ENCODE results near the gene CACNA1G.

CACNA1G gene

DNA sequence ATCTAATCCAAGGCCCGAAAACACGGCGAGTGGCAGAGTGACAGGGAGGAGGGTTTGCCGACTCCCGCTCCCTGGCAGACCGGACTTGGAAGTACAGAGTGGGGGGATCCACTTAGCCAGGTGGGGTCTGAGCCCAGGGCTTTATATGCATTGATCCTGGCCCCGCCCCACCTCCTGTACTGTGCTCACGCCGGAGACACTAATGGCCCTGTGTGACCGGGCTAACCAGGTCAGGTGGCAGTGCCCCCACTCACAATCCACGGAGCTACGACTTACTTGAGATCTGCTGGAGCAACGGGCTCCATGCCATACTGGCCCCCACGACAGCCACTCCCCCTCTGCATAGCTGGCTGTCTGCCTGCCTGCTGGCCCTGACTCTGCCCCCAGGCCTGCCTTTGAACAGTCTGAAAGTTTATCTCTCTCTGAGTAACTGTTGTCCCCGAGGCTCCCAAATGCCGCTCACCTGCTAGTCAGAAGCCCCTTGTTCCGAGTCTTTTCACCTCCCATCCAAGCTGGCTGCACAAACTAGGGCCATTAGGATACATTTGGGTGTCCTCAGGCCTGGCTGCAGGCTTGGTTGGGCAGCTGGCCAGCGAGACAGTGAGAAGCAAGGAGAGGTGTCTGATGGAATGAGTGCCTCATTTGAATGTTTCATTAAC, 28.0 kb downstream of the CACNA1G start:
- DNase-seq (ENCODE audit: low spot score): no peak

DNA sequence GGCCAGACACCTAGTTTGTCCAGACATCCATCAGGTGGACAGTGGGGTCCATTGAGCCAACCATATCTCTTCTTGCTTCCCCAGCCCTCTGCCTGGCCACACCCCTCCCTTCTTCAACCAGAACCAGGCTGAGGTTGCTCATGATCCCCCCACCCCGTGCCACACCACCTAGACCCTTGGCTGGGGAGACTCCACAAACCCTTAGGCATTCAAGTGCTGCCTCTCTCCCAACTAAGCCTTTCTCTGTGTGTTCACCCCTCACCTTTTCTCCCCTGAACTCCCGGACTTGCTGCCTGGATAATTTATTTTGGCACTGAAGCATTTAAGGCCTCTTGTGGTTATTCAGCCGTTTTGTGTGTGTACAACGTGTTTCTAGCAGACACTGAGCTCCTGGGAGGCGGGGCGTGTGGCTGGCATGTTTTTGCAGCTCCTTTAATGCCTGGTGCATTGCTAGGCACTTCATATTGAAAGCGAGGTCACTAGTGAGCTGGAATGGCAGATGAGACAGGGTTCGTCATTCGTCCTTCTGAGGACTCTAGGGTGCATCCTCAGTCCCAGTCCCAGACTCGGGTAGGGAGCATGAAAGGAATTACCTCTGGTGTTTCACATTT, 28.7 kb downstream of the CACNA1G start:
- DNase-seq (ENCODE audit: low spot score): no peak

DNA sequence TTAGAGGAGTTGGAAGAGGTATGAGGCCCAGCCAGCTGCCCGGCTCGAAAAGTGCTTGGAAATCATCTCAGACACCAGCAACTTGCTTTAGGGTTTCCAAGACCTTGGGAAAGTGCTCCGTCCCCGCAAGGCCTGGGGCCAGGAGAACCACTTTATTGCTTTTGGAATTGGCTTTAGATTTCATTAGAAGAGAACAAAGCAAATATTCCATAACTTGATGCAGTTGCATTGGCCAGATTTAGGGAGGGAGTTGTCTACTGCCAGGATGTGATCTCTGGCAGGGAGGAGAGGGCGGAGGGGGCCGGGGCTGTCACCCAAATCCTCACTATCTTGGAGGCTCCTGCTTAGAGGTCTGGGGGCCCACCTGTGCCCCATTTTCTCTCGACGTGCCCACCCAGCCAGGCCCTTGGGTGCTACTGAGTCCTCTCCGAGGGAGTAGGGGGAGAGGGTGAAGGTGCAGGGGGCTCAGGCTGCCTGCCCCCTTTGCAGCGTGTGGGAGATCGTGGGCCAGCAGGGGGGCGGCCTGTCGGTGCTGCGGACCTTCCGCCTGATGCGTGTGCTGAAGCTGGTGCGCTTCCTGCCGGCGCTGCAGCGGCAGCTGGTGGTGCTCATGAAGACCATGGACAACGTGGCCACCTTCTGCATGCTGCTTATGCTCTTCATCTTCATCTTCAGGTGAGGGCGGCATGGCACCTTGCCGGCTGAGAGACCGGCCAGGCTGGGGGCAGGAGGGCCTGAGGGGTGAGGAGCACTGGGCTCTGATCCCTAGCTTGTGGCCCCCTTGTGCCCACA, 30.6 kb downstream of the CACNA1G start:
- DNase-seq (ENCODE audit: low spot score): no peak

DNA sequence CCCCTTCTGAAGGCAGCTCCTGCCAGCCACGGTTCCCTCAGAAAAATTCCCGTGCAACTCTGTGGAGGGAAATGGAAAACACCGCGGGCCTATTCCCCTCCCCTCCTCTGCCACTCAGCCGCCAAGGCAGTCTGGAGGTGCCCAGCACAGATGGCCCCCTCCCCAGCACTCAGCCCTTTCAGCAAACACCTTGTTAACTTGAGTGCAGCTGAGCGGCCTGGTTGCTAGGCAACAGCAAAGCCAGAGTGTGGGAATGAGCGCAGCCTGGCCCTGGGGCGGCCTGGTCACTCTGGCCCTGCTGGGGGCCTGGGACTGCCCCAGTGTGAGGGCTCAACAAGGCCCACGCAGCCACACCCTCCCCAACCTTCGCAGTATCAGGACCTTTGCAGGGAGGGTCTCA, 32.8 kb downstream of the CACNA1G start:
- DNase-seq (ENCODE audit: low spot score): peak; percentile 90

DNA sequence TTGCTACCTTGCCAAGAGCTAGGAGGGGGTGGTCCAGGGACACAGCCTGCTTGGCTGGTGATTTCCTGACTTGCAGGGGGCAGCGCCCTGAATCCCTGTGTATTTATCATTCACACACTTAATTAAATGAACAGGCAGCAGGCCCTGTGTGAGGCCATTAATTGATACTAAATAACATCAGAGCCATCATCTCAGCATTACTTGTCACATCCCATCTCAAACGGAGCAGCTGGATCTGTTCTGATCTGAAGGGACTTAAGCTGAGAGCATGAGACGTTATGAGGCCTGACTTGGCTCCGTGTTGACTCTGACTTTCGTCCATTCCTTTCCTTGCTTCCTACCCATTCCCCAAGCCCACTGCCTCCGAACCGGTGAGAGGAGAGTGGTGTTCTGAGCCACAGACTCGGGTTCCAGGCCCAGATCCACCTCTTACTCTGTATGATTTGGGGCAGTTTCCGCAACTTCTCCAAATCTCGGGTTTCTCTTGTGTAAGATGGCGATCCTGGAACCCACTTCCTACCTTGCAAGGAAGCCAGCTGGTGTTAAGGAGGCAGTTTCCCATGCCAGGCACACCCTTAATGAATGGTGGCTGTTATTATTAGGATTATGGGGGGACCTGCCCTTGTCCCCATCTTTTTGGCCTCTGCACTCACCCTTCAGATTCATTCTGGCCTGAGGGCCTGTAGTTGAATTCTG, 33.8 kb downstream of the CACNA1G start:
- DNase-seq (ENCODE audit: low spot score): no peak

DNA sequence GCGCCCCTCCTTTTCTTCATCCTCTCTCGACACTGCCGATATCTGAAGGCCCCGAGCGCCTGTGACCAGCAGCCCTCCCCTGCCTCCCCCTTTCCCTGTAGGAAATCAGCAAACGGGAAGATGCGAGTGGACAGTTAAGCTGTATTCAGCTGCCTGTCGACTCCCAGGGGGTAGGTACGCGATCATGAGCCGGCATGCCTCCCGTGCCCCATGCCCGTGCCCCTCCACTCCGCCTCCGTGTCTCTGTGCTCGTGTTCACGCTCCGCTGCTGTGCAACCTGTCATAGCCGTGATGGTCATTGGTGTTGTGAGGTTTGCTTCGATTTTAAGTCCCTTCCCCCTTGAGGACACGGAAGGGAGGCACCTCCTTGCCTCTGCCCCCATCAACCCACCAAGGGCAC, 34.4 kb downstream of the CACNA1G start:
- DNase-seq (ENCODE audit: low spot score): no peak

DNA sequence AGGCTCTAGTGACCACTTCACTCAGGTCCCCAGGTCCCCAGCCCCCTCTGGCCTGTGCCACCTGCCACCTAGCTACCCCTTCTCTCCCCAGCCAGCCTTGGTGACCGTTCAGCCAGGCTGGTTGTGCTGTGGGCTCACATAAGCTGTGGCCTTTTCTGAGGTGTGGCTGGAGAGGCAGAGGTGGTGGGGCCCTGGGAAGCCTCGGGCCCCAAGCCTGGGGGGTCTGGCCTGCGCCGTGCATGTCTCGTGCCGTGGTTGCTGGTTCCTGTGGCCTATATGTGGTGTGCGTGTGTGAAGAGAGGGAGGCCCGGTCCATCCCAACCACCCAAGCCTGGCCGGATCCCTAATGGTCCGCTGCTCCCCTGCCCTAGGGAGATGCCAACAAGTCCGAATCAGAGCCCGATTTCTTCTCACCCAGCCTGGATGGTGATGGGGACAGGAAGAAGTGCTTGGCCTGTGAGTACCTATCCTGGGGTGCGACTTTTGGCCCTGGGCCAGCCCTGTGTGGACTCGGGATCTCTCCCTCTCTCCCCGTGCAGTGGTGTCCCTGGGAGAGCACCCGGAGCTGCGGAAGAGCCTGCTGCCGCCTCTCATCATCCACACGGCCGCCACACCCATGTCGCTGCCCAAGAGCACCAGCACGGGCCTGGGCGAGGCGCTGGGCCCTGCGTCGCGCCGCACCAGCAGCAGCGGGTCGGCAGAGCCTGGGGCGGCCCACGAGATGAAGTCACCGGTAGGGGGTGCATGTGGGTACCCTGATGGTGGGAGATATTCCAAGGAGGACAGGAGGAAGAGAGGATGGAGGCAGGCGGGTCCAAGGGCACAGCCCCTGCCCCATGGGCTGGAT, 35.9 kb downstream of the CACNA1G start:
- peak; percentile 71 for DNase-seq (ENCODE audit: low spot score)

DNA sequence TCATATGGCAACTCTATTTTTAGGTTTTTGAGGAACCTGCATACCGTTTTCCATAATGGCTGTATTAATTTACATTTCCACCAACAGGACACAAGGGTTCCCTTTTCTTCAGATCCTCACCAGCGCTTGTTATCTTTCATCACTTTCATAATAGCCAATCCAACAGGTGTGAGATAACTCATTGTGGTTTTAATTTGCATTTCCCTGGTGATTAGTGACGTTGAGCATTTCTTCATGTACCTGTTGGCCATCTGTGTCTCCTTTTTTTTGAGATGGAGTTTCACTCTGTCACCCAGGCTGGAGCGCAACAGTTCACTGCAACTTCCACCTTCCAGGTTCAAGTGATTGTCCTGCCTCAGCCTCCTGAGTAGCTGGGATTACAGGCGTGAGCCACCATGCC, 38.0 kb downstream of the CACNA1G start:
- no peak for DNase-seq (ENCODE audit: low spot score)

DNA sequence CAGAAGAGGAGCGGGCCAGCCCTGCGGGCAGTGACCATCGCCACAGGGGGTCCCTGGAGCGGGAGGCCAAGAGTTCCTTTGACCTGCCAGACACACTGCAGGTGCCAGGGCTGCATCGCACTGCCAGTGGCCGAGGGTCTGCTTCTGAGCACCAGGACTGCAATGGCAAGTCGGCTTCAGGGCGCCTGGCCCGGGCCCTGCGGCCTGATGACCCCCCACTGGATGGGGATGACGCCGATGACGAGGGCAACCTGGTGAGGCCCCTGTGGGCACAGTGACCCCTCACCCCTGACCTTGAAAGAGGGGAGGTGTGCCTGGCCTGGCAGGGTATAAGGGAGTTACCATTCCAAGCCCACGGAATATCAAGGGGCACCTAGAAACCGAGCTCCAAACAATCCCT, 39.1 kb downstream of the CACNA1G start:
- DNase-seq (ENCODE audit: low spot score): no peak

DNA sequence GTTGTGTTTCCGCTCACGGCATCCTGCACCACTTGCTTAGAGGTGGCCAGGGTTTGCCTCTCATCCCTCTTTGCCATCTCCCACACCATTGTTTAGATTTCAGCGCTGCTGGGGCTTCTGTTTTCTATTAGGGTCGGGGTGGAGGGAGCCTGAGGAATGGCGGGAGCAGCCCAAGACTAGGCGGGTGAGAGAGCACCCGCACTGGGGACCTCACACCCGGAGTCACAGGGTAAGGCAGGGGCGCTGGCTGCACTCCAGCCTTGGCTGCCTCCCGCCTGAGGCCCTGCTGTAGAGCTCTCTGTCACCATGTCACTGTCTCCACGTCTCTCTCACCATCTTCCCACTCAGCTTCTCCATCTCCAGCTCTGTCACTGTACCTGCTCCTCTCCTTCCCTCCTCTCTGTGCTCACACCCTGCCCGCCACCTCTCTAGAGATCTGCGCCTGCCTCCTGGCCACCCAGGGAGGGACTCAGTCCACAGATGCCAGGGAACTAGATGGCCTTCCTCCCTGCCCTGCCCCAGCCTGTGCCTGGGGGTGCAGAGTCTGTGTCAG, 41.4 kb downstream of the CACNA1G start:
- no peak for DNase-seq (ENCODE audit: low spot score)

DNA sequence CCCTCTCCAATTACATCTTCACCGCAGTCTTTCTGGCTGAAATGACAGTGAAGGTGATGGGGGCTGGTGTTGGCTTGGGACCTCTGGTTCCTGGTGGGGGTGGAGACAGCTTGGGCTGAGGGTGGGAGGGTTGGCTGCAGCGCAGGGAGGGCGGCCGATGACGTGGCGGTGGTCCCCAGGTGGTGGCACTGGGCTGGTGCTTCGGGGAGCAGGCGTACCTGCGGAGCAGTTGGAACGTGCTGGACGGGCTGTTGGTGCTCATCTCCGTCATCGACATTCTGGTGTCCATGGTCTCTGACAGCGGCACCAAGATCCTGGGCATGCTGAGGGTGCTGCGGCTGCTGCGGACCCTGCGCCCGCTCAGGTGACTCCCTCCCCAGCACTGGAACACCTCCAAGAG, 42.3 kb downstream of the CACNA1G start:
- no peak for DNase-seq (ENCODE audit: low spot score)

DNA sequence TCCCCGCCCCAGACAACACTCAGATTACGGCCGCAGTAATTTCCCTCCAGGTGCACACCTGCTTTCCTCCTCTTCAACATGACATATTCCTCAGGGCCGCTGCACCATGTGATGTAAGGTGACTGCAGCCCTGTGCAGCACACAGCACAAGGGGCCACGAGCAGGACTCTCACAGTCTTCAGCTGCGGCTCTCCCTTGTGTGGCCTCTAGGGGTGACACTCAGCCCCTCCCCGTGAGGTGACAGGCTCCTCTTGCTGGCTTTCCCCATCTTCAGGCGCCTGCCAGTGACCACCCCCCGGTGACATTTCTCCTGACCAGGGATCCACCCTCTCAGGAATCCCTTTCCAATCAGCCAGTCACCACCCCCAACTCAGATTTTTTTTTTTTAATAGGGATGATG, 42.8 kb downstream of the CACNA1G start:
- peak; percentile 73 for DNase-seq (ENCODE audit: low spot score)

DNA sequence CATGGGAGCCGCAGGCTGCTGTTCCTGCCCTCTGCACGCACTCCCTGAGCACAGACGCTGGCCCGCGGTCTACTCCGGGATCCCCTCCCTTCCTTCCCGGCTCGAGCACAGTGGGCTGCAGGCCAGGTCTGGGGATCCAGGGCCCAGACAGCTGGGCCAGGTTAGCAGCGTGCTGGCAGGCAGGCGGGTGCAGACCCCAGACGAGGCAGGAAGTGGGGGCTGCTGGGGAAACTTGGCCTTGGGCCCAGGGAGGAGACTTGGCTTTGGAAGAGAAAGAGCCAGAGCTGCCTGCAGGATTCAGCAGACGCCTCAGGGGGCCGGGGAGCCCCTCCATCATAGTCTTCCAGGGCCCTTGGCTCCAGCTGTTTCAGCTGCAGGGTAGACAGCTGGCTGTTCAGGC, 44.0 kb downstream of the CACNA1G start:
- DNase-seq (ENCODE audit: low spot score): peak; percentile 97

DNA sequence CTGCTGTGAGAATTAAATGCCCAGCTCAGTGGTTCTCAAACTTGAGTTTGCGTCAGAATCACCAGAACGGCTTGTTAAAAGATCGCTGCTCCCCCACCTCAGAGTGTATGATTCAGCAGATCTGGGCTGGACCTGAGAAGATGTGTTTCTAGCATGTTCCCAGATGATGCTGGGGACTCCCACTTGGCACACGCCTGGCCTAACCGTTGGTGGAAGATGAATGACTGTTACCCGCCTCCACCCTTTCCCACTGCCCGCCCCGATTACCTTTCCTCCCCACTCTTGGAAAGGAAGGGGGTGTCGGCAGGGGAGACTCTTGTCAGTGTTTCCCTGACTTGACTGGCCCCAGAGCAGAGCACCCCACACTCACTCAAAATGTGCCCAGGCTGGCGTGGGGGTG, 44.9 kb downstream of the CACNA1G start:
- no peak for DNase-seq (ENCODE audit: low spot score)

DNA sequence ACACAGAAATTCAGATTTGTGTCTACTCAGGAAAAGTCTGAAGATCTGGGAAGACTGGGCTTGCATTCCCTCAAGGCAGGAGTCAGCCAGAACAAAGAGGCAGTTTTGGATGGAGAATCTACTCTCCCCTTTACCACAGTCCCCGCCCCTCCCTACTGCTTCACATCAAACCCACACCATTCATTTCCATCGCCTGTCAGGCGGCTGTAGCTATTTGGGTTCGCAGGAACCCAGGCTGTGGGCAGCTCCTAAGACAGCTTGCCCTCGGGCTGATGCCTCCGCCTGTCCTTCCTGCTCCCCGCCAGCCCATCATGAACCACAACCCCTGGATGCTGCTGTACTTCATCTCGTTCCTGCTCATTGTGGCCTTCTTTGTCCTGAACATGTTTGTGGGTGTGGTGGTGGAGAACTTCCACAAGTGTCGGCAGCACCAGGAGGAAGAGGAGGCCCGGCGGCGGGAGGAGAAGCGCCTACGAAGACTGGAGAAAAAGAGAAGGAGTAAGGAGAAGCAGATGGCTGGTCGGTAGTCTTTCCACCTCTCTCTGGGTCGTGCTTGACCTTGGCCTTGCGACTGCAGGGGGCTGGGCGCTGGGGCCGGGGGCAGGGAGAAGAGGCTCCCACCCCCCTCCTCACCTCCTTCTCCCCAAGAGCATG, 47.1 kb downstream of the CACNA1G start:
- DNase-seq (ENCODE audit: low spot score): no peak

DNA sequence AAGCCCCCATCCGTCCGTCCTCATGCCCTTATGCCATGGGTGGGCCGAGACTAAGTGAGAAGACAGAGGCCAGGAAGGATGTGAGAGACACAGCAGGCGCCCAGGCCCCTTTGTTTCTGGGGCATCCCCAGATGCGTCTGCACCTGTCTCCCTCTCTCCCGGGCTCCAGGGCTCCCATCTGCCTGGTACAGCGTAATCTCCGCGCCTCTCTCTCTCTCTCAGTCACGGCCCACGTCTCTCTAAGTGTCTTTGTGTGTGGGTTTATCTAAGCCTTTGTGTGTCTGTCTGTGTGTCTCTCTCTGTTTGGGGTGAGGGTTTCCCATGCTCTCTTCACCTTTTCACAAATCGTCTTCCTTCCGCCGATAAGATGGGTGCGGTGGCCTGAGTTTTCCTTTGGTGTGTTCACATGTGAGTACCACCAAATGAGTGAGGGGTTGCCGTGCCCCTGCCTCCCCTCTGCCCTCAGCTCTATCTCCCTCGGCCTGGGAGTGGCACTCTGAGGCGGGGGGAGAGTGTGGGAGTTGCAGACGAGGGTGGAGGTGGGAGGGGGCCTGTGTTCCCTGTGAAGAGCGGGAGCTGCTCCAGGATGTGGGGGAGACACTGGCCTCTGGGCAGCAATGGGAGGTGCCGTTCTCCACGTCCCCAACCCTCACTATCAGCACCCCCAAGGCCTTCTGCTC, 48.3 kb downstream of the CACNA1G start:
- DNase-seq (ENCODE audit: low spot score): peak; percentile 83

DNA sequence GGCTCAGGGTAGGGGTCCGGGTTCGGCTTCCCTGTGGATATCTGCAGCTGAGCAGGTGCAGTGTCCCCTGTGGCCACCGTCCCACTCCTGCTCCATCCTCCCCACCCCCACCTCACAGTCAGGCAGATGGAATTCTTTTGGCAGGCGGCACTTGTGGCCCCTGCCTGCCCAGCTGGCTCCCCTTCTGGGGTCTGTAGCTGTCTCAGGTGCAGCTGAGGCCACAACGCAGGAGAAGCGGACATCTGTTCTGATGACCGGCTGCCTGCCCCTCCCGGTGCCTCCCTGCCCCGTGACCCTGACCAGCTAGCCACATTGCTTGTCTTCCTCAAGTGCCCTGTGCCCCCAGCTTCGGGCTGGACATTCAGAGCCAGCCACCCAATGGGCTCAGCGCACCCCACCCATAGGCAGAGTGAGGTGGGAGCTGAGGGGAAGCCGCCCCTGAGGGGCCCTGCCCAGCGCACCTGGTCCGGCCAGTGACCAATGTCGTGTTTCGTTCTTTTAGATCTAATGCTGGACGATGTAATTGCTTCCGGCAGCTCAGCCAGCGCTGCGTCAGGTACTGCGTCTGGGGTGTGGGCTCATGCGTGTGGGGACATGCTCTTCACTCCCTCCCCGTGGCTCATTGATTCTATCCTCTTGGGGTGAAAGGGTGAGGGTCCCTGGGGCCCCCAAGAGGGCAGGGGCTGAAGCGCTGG, 49.0 kb downstream of the CACNA1G start:
- no peak for DNase-seq (ENCODE audit: low spot score)

DNA sequence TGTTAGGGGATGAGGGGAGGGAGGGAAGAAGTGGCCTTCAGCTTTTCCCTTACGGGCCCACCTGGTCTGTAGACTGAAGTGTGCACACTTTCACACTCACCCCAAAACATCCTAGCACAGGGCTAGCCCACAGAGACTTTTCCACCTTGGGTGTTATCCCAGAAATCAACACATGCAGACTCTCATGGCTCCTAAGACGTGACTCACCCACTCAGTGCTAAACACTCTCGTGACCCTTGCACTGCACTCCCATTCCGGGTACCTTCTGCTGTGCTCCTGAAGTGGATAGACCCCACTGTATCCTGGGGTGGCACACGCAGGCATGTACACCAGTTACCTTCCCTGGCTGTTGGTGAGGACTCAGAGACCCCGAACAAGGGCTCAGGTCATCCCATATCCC, 51.1 kb downstream of the CACNA1G start:
- no peak for DNase-seq (ENCODE audit: low spot score)

DNA sequence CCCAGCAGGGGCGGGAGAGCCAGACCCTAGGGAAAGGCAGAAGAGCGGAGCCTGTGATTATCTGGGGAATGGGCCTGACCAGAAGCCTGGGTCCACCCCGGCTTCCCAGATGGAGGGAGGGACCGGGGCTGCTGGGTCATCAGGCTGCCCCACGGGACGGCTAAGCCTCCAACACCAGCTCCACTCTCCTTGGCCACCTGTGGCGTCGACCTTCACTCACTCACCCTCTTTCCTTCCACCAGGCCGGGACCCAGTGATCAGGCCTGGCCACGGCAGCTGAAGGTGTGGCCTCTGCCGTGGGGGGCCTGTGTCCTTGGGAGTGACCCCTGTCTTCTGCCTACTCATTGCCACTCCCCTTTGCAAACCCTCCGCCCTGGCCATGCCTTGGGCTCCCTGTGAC, 51.8 kb downstream of the CACNA1G start:
- no peak for DNase-seq (ENCODE audit: low spot score)
